ENCODE measurements around the gene EPHA1.

DNA sequence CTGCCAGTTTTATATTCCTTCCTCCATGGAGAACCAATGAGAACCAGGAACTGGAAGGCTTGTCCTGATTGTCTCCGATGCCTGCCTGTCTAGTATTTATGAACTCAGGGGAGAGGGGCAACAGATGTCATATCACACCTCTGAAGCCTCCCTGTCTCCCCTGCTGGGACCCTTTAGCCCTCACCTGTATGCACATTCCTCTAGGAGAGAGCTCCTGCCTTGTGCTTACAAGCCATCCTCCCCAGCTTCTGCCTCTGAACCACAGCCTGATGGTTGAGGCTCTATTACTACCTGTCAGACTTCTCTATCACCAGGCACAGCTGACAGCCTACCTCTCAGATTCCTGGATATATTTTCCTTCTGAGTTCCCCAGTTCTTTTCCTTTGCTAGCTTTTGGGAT, 40.3 kb downstream of the EPHA1 start:
- TF ChIP-seq, protein P1, sequence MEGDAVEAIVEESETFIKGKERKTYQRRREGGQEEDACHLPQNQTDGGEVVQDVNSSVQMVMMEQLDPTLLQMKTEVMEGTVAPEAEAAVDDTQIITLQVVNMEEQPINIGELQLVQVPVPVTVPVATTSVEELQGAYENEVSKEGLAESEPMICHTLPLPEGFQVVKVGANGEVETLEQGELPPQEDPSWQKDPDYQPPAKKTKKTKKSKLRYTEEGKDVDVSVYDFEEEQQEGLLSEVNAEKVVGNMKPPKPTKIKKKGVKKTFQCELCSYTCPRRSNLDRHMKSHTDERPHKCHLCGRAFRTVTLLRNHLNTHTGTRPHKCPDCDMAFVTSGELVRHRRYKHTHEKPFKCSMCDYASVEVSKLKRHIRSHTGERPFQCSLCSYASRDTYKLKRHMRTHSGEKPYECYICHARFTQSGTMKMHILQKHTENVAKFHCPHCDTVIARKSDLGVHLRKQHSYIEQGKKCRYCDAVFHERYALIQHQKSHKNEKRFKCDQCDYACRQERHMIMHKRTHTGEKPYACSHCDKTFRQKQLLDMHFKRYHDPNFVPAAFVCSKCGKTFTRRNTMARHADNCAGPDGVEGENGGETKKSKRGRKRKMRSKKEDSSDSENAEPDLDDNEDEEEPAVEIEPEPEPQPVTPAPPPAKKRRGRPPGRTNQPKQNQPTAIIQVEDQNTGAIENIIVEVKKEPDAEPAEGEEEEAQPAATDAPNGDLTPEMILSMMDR (IDR thresholded peaks at IDR 0.05): no peak
- TF ChIP-seq POLR2A (IDR thresholded peaks at IDR 0.05): no peak

Data from adrenal gland (tissue), 5 donors.